OCI-LY7 (cell line): ENCODE results near the gene IFT81.

Experiments used
- CTCF ChIP-seq: fragments of 200-600 bp; sonication (generic); conservative IDR thresholded peaks from 2 replicates; pipeline ENCODE4 v1.5.1; 2014; ENCODE audit warnings: mild to moderate bottlenecking, antibody characterized with exemption, low read length, moderate library complexity, mixed read lengths
- EZH2phosphoT487 ChIP-seq: fragments of 200-600 bp; sonication (generic); IDR thresholded peaks from 2 replicates; pipeline ENCODE4 v1.6.1; 2018; ENCODE audit warnings: low read depth, borderline replicate concordance, mild to moderate bottlenecking, mixed run types, antibody characterized with exemption, low read length, moderate library complexity, mixed read lengths

- TF ChIP-seq EZH2phosphoT487 (no peak), CTCF (no peak)
Observed at GRCh38 chr12:110258466-110258865, 134.3 kb downstream of the IFT81 start.
